Upper lobe of left lung (tissue), 4 donors: Measurements from ENCODE around the gene MEGF6.

Experiments used
- CTCF ChIP-seq, 6 experiments: fragments of 450-650 bp in 4 of 6; fragments of 200-600 bp in 2 of 6; sonication (generic) in 2 of 6; IDR thresholded peaks; one replicate each; pipeline ENCODE4 v1.5.1; 2016 to 2019; ENCODE audit warnings: antibody characterized with exemption in 6 of 6
- POLR2A ChIP-seq, 4 donors: fragments of 450-650 bp; IDR thresholded peaks; one replicate each; pipeline ENCODE4 v1.5.1; 2016 to 2017; ENCODE audit warnings: antibody characterized with exemption in 4 of 4, mild to moderate bottlenecking in 2 of 4

DNA sequence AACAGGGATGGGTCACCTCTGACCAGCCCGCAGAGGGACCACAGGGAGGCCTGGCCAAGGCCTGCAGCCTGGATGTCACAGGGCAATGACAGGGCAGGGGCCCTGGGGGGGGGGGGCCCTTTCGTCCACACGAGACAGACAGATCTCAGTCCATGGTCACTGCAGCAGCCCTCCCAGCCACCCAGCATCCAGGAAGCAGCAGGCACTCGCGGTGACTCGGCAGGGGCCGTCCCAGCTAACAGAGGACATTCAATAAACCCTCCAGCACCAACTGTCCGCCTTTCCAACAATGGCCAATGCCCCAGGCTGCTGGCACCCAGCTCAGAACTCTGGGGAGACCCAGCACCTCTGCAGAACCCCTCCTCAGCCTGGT lies 32.9 kb downstream of the MEGF6 start:
- TF ChIP-seq CTCF (IDR thresholded peaks at IDR 0.05): no peak
- no peak for TF ChIP-seq POLR2A (IDR thresholded peaks at IDR 0.05)
